ENCODE data around the gene TEPSIN.

DNA sequence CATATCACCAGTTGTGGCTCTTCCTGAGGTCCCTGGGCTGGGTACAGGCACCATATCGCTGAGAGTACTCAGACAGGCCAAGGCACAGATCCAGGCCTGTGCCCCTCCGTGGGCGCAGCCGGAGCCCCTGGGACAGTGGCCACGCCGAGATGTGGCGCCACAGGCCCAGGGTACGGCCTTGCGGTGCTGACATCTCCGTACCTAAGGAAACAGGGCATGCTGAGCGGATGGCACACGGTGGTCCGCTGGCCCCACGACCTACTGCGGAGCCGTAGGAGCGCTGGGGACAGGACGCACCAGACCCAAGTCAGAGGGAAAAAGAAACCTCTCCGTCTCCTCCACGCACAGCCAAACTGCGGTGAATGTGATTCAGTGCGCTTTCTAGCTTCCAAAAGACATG is 26.7 kb upstream of the TEPSIN start:
- TF ChIP-seq POLR2AphosphoS5 (IDR thresholded peaks at IDR 0.05), result no peak
- no peak for TF ChIP-seq EP300 (IDR thresholded peaks at IDR 0.05)
- TF ChIP-seq, protein P1, sequence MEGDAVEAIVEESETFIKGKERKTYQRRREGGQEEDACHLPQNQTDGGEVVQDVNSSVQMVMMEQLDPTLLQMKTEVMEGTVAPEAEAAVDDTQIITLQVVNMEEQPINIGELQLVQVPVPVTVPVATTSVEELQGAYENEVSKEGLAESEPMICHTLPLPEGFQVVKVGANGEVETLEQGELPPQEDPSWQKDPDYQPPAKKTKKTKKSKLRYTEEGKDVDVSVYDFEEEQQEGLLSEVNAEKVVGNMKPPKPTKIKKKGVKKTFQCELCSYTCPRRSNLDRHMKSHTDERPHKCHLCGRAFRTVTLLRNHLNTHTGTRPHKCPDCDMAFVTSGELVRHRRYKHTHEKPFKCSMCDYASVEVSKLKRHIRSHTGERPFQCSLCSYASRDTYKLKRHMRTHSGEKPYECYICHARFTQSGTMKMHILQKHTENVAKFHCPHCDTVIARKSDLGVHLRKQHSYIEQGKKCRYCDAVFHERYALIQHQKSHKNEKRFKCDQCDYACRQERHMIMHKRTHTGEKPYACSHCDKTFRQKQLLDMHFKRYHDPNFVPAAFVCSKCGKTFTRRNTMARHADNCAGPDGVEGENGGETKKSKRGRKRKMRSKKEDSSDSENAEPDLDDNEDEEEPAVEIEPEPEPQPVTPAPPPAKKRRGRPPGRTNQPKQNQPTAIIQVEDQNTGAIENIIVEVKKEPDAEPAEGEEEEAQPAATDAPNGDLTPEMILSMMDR (IDR thresholded peaks at IDR 0.05), result no peak
- TF ChIP-seq POLR2A (IDR thresholded peaks at IDR 0.05; ENCODE audit: low read depth), result no peak

All from esophagus muscularis mucosa (tissue), 4 donors.